Measurements from ENCODE around the gene CST9. TPM values are rescaled to one million over a fixed set of nuclear protein-coding genes. Genes with fewer than 3 reads are reported as not detected.

The CST9 gene
- total and polyA plus RNA-seq, 10 of the 15 experiments (the other 5 are each of a cell fraction or from before 2014, with no cell fraction given): not detected

DNA sequence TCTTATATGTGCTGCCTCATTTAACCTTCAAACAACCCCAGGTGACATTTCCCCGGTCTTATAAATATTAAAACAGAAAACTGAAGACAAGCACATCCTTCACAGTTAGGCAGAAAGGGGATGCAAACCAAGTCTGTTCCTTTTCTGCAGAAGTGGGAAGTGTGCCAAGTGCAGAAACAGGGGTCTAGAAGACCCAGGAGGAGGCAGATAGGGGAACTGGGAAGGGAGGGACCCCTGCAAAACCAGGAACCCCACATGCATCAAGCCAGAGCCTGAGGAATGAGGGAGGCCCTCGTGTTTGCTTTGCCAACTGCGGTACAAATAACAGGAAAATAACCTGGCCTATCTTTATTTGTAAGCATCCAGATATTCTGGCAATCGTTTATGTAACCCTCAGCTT, 49.0 kb upstream of the CST9 start:
- H4K20me1 ChIP-seq (ENCODE audit: control insufficient read depth, insufficient read depth): no peaks in the 10 kb centered on the region
- no peak overlapping the region for H3K4me2 ChIP-seq (ENCODE audit: control insufficient read depth, insufficient read depth)

More for the DNA sequence above, 49.0 kb upstream of the CST9 start:
- Histone ChIP-seq H3K4me3 (no peak overlapping the region), H3K27ac (ENCODE audit: control insufficient read depth, insufficient read depth) (no peak overlapping the region), H3K4me1 (ENCODE audit: control insufficient read depth, insufficient read depth, low read length) (peaks cover 6% of the 10 kb centered on the region), H3K27me3 (replicated peaks in 1 of 2; ENCODE audit: control insufficient read depth in 2 of 2, insufficient read depth in 2 of 2, low read length in 1 of 2) (no peaks in the 10 kb centered on the region), H3K36me3 (ENCODE audit: control insufficient read depth in 2 of 2, insufficient read depth in 2 of 2, low read length in 1 of 2) (no peaks in the 10 kb centered on the region), H2AFZ (ENCODE audit: control insufficient read depth, low read depth, low read length) (no peak overlapping the region), H3K9ac (ENCODE audit: control insufficient read depth, insufficient read depth, low read length) (no peak overlapping the region), H3K9me3 (replicated peaks; ENCODE audit: control insufficient read depth, insufficient read depth, low read length) (no peaks in the 10 kb centered on the region; the same call in 2 of the 3 replicates), H3K79me2 (ENCODE audit: control insufficient read depth, insufficient read depth, low read length) (no peaks in the 10 kb centered on the region)
- DNase-seq (ENCODE audit: low read depth, low spot score) (no peak), FAIRE-seq (no peak), ATAC-seq (no peak)
- BruUV-seq (replicated peaks): no TSS peak
- SMC1A ChIA-PET (ENCODE audit: uncharacterized antibody, unreplicated experiment): no interaction called here
- intact Hi-C loops (cut with micrococcal nuclease; ENCODE audit: unreplicated experiment) (no loop called here), in situ Hi-C loops (cut with MboI) (no loop called here)
- WGBS (ENCODE audit: insufficient coverage, insufficient replicate concordance, low lambda C conversion rate, missing lambda C conversion rate): 52% methylated on average over 4 of the region's 4 CpGs
- POLR2A ChIA-PET: no interaction called here
- RAD21 ChIA-PET (ENCODE audit: unreplicated experiment): no interaction called here
- no peak for TF ChIP-seq CBFB (IDR thresholded peaks at IDR 0.05; ENCODE audit: low read depth)
- no peak for TF ChIP-seq RELA (IDR thresholded peaks at IDR 0.05; ENCODE audit: borderline replicate concordance, partially characterized antibody)
- TF ChIP-seq FOXK2 (IDR thresholded peaks at IDR 0.05): no peak
- TF ChIP-seq, protein P1, sequence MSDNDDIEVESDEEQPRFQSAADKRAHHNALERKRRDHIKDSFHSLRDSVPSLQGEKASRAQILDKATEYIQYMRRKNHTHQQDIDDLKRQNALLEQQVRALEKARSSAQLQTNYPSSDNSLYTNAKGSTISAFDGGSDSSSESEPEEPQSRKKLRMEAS (IDR thresholded peaks at IDR 0.05; ENCODE audit: low read depth, low read length): no peak
- TF ChIP-seq HSF1 (IDR thresholded peaks at IDR 0.05; ENCODE audit: low read depth, low read length): no peak
- no peak for TF ChIP-seq ZNF274 (IDR thresholded peaks at IDR 0.05; ENCODE audit: insufficient read depth, insufficient read length)
- no peak for TF ChIP-seq ZNF24 (IDR thresholded peaks at IDR 0.05)
- no peak for TF ChIP-seq ESRRA (IDR thresholded peaks at IDR 0.05; ENCODE audit: low read length)
- TF ChIP-seq, protein P2, sequence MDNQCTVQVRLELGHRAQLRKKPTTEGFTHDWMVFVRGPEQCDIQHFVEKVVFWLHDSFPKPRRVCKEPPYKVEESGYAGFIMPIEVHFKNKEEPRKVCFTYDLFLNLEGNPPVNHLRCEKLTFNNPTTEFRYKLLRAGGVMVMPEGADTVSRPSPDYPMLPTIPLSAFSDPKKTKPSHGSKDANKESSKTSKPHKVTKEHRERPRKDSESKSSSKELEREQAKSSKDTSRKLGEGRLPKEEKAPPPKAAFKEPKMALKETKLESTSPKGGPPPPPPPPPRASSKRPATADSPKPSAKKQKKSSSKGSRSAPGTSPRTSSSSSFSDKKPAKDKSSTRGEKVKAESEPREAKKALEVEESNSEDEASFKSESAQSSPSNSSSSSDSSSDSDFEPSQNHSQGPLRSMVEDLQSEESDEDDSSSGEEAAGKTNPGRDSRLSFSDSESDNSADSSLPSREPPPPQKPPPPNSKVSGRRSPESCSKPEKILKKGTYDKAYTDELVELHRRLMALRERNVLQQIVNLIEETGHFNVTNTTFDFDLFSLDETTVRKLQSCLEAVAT (IDR thresholded peaks at IDR 0.05): no peak
- TF ChIP-seq SUZ12 (IDR thresholded peaks at IDR 0.05; ENCODE audit: unreplicated experiment): no peak
- no peak for TF ChIP-seq KDM1A (IDR thresholded peaks at IDR 0.05; ENCODE audit: borderline replicate concordance)
- TF ChIP-seq ZNF687 (IDR thresholded peaks at IDR 0.05): no peak
- TF ChIP-seq MTA2 (IDR thresholded peaks at IDR 0.05; ENCODE audit: low read depth): no peak
- no peak for TF ChIP-seq RFX5 (IDR thresholded peaks at IDR 0.05; ENCODE audit: low read depth, low read length)
- CTCF ChIA-PET: interaction anchor here (0.9 kb wide), 1 partner anchor 342 kb away, joined by 4 read pairs; no protein-coding TSS in a partner anchor
